HepG2 (cell line): ENCODE measurements around the gene GJC1. TPM values are rescaled to one million over a fixed set of nuclear protein-coding genes. Genes with fewer than 3 reads are reported as not detected.

Experiments used
- ATAC-seq: fragments of 200-7000 bp; cut with Tn5 transposase; 3 replicates; pipeline ENCODE4 v1.9.1; 2020; ENCODE audit warnings: mild to moderate bottlenecking, moderate library complexity
- BruUV-seq: library from RNA; stranded (reverse); fragments of 400-500 nt; replicated peaks from 2 replicates; lab custom pipeline; 2021; lab: Mats Ljungman, UMichigan
- CTCF ChIA-PET: fragments of 300-600 bp; formaldehyde crosslinking; extraction: SDS; loops from one replicate; lab custom pipeline; 2021; ENCODE audit warnings: low total read pairs, inconsistent platforms, low intra/inter-chr PET ratio; lab: Yijun Ruan, JAX
- POLR2A ChIA-PET: fragments of 350-600 bp; sonication (Branson Sonifier 250); formaldehyde crosslinking; loops from one replicate; lab custom pipeline; 2020; ENCODE audit warnings: antibody characterized with exemption, inconsistent platforms; lab: Yijun Ruan, JAX
- DNase-seq: peaks from one replicate; pipeline ENCODE4 v3.0.0-alpha.2; 2015; ENCODE audit warnings: low spot score
- FAIRE-seq: peaks from 3 replicates; lab custom pipeline; 2011; peaks lifted over from hg19 to GRCh38; lab: Jason Lieb, UNC
- H2AFZ ChIP-seq: one replicate; pipeline ENCODE4 v1.6.1; 2011; ENCODE audit warnings: low read length, inconsistent platforms
- H3K27ac ChIP-seq: fragments of 300-600 bp; 3 replicates; pipeline ENCODE4 v1.8.0; 2011; ENCODE audit warnings: mixed run types, mild to moderate bottlenecking, mixed read lengths, low read length, inconsistent platforms; ENCODE audit not compliant: insufficient read depth; ENCODE audit errors: extremely low read length
- H3K27me3 ChIP-seq, 2 experiments: fragments of 200-600 bp in 1 of 2; 2 replicates in 1 of 2; 3 replicates in 1 of 2; pipeline versions ENCODE4 v1.6.0 to v1.8.0; 2011; ENCODE audit warnings: low read length in 2 of 2, mild to moderate bottlenecking in 2 of 2, moderate library complexity in 2 of 2, inconsistent platforms in 1 of 2; ENCODE audit not compliant: insufficient read depth in 2 of 2, control insufficient read depth in 1 of 2
- H3K36me3 ChIP-seq, 2 experiments: fragments of 200-600 bp in 1 of 2; replicated peaks in 1 of 2; 2 replicates in 1 of 2; 3 replicates in 1 of 2; pipeline versions ENCODE4 v1.5.1 to v1.8.0; 2011; ENCODE audit warnings: low read length in 2 of 2, inconsistent platforms in 1 of 2; ENCODE audit not compliant: insufficient read depth in 2 of 2, control insufficient read depth in 1 of 2
- H3K4me1 ChIP-seq: 2 replicates; pipeline ENCODE4 v1.5.1; 2012; ENCODE audit warnings: low read length, inconsistent platforms; ENCODE audit not compliant: insufficient read depth
- H3K4me2 ChIP-seq: 2 replicates; pipeline ENCODE4 v1.6.0; 2011; ENCODE audit warnings: low read depth, low read length, inconsistent platforms
- H3K4me3 ChIP-seq, 3 experiments: fragments of 200-600 bp in 1 of 3; sonication (generic), shearing (Covaris generic) in 1 of 3; replicated peaks in 1 of 3; 2 replicates each; pipeline ENCODE4 v1.5.1; 2011 to 2016; ENCODE audit warnings: low read length in 3 of 3, inconsistent platforms in 2 of 3, low read depth in 2 of 3, mild to moderate bottlenecking in 2 of 3, control low read depth in 1 of 3, mixed read lengths in 1 of 3; ENCODE audit not compliant: insufficient read depth in 1 of 3
- H3K79me2 ChIP-seq: one replicate; pipeline ENCODE4 v1.6.1; 2011; ENCODE audit warnings: low read length, inconsistent platforms; ENCODE audit not compliant: insufficient read depth
- H3K9ac ChIP-seq: 2 replicates; pipeline ENCODE4 v1.6.0; 2011; ENCODE audit warnings: mild to moderate bottlenecking, low read depth, low read length, inconsistent platforms; ENCODE audit not compliant: insufficient read depth
- H3K9me3 ChIP-seq: 2 replicates; pipeline ENCODE4 v1.5.1; 2012; ENCODE audit warnings: mild to moderate bottlenecking, low read length
- H4K20me1 ChIP-seq: 2 replicates; pipeline ENCODE4 v1.6.0; 2011; ENCODE audit warnings: inconsistent platforms, mild to moderate bottlenecking, low read length, moderate library complexity; ENCODE audit not compliant: insufficient read depth
- KMT2A ChIP-seq: sonication (generic); formaldehyde crosslinking; IDR thresholded peaks from 2 replicates; pipeline ENCODE4 v1.4.0; 2020; ENCODE audit warnings: missing genetic modification reagents
- RFXAP ChIP-seq: sonication (generic); formaldehyde crosslinking; IDR thresholded peaks from 2 replicates; pipeline ENCODE4 v1.4.0; 2020; ENCODE audit warnings: missing genetic modification reagents, borderline replicate concordance
- SAP130 ChIP-seq: IDR thresholded peaks from 2 replicates; pipeline ENCODE4 v1.6.1; 2016; ENCODE audit warnings: low read depth
- SRY ChIP-seq: sonication (generic); formaldehyde crosslinking; IDR thresholded peaks from 2 replicates; pipeline ENCODE4 v1.8.0; 2022; ENCODE audit warnings: mild to moderate bottlenecking, missing genetic modification reagents
- STAG1 ChIP-seq: sonication (generic); formaldehyde crosslinking; IDR thresholded peaks from 2 replicates; pipeline ENCODE4 v1.4.0; 2020; ENCODE audit warnings: missing genetic modification reagents
- TARDBP ChIP-seq: sonication (generic); formaldehyde crosslinking; IDR thresholded peaks from 2 replicates; pipeline ENCODE4 v1.8.0; 2022; ENCODE audit warnings: mild to moderate bottlenecking, missing genetic modification reagents
- TBP ChIP-seq: sonication (generic); formaldehyde crosslinking; IDR thresholded peaks from 2 replicates; pipeline ENCODE4 v1.5.0; 2020; ENCODE audit warnings: missing genetic modification reagents
- THAP11 ChIP-seq: IDR thresholded peaks from 2 replicates; pipeline ENCODE4 v1.6.1; 2016; ENCODE audit warnings: missing biosample characterization, missing genetic modification reagents
- ZBTB20 ChIP-seq: sonication (generic); formaldehyde crosslinking; IDR thresholded peaks from 2 replicates; pipeline ENCODE4 v1.8.1; 2023; ENCODE audit warnings: missing genetic modification reagents, low read depth, mild to moderate bottlenecking, borderline replicate concordance
- ZBTB38 ChIP-seq: sonication (generic); formaldehyde crosslinking; IDR thresholded peaks from 2 replicates; pipeline ENCODE4 v1.5.1; 2020; ENCODE audit warnings: mild to moderate bottlenecking, missing genetic modification reagents
- ZNF282 ChIP-seq: fragments of 450-650 bp; IDR thresholded peaks from 2 replicates; pipeline ENCODE4 v1.6.1; 2018; ENCODE audit not compliant: partially characterized antibody
- ZNF431 ChIP-seq: sonication (generic); formaldehyde crosslinking; IDR thresholded peaks from 2 replicates; pipeline ENCODE4 v1.9.0; 2022; ENCODE audit warnings: missing genetic modification reagents, low read depth, mild to moderate bottlenecking, borderline replicate concordance
- ZNF432 ChIP-seq: sonication (generic); formaldehyde crosslinking; IDR thresholded peaks from 2 replicates; pipeline ENCODE4 v1.5.0; 2020; ENCODE audit warnings: missing genetic modification reagents, mild to moderate bottlenecking, borderline replicate concordance
- ZNF549 ChIP-seq: sonication (generic); formaldehyde crosslinking; IDR thresholded peaks from 2 replicates; pipeline ENCODE4 v1.5.0; 2020; ENCODE audit warnings: missing genetic modification reagents
- ZSCAN30 ChIP-seq: sonication (generic); formaldehyde crosslinking; IDR thresholded peaks from 2 replicates; pipeline ENCODE4 v1.5.0; 2020; ENCODE audit warnings: mild to moderate bottlenecking, missing genetic modification reagents
- WGBS: methylation state at CpG from one replicate; pipeline ENCODE4 v1.1.6; 2017; ENCODE audit warnings: low lambda C conversion rate; 5-methylcytosine and 5-hydroxymethylcytosine counted together
- in situ Hi-C: cut with HindIII; loops from 2 replicates; pipeline ENCODE4 v1.10.0; 2017; ENCODE audit warnings: low pct_unique_long_range_greater_than_20kb; ENCODE audit not compliant: extremely low pct_ligation_motif_present
- intact Hi-C: fragments of 100-400 bp; cut with micrococcal nuclease; formaldehyde crosslinking; loops from one replicate; pipeline ENCODE4 v1.10.0; 2022; ENCODE audit not compliant: unreplicated experiment
- polyA plus RNA-seq, 8 experiments: library from polyadenylated mRNA; depleted of rRNA in 3 of 8; stranded (reverse) in 7 of 8; unstranded in 1 of 8; fragments of >200 nt; fragmentation: Illumina TruSeq in 4 of 8; extraction: Trizol in 4 of 8; gene quantifications; 2 replicates each; pipeline versions ENCODE4 v1.2.1 to v1.2.3, GENCODE V29; 2011 to 2016; ENCODE audit warnings: low read depth in 4 of 8, missing spikeins in 1 of 8, mixed read lengths in 1 of 8; ENCODE audit not compliant: insufficient read depth in 1 of 8
- total RNA-seq, 5 experiments: library from RNA; depleted of rRNA; stranded (reverse); fragments of >200 nt; fragmentation: Illumina TruSeq; extraction: Trizol; gene quantifications; 2 replicates each; pipeline ENCODE4 v1.2.3, GENCODE V29; 2016; ENCODE audit warnings: low read depth in 1 of 5
- TF ChIP-seq, protein P1 (sequence below): sonication (generic); formaldehyde crosslinking; IDR thresholded peaks from 2 replicates; pipeline ENCODE4 v1.8.0; 2022; ENCODE audit warnings: missing genetic modification reagents, mild to moderate bottlenecking, inconsistent platforms, borderline replicate concordance
- TF ChIP-seq, protein P2 (sequence below): IDR thresholded peaks from 2 replicates; pipeline ENCODE4 v1.6.1; 2016; ENCODE audit warnings: low read depth
- TF ChIP-seq, protein P3 (sequence below): sonication (generic); formaldehyde crosslinking; IDR thresholded peaks from 2 replicates; pipeline ENCODE4 v1.5.1; 2020; ENCODE audit warnings: missing genetic modification reagents, mild to moderate bottlenecking, borderline replicate concordance

Gene GJC1
- total and polyA plus RNA-seq, 2 of the 13 experiments (the other 11 are each of a cell fraction or from before 2014, with no cell fraction given), result 1.7 TPM

DNA sequence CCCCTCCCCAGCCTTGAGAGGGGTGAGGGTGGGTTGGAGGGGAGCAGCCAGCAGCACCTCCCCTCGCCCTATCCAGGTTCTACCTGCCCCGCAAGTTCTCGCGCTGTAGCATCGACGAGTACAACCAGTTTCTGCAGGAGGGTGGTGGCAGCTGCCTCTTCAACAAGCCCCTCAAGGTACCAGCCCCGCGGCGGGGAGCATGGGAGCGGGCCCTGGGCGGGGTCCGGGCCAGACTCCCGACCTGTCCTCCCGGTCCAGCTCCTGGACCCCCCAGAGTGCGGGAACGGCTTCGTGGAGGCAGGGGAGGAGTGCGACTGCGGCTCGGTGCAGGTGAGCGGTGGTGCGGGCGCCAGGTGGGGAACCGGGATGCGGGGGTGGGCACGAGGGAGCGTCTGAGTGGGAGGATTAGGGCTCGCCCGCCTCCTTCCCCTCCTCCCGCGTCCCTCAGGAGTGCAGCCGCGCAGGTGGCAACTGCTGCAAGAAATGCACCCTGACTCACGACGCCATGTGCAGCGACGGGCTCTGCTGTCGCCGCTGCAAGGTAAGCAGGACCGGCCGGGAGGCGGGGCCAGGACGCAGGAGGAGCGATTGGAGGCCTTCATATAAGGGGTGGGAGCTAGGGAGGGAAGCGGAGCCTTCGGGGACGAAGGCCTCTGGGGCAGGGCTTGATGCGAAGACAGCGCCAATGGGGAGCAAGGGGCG lies 54.8 kb downstream of the GJC1 start:
- Histone ChIP-seq H3K9me3 (no peaks in the 10 kb centered on the region), H3K4me1 (peaks cover 43% of the 10 kb centered on the region), H2AFZ (no peak overlapping the region), H3K27me3 (peaks cover 11 to 51% of the 10 kb centered on the region in 2 experiments; a peak in 4 of 5 replicates), H3K36me3 (no peaks in the 10 kb centered on the region), H3K4me2 (peak overlapping the region; percentile 97), H3K9ac (peak overlapping the region; percentile 3; the same call in 1 of the 2 replicates), H3K4me3 (peak overlapping the region; percentile 55 to 75 (median 56)), H3K79me2 (no peaks in the 10 kb centered on the region), H4K20me1 (no peaks in the 10 kb centered on the region), H3K27ac (peak overlapping the region; percentile 28)
- FAIRE-seq (peak; percentile 99), DNase-seq (peak; percentile 98), ATAC-seq (peak; percentile 90)
- intact Hi-C loops (loop anchor here (1.0 to 5.0 kb wide), 2 partner anchors 90 to 247 kb away; no protein-coding TSS in a partner anchor), in situ Hi-C loops (loop anchor here (5.0 to 25.0 kb wide), 2 partner anchors 92 to 237 kb away; no protein-coding TSS in a partner anchor)
- 3% methylated on average over 20 of the region's 50 CpGs for WGBS
- CTCF ChIA-PET, result interaction anchor here (0.7 to 3.1 kb wide), 5 partner anchors 89 to 244 kb away, joined by 3 to 66 read pairs (median 4); no protein-coding TSS in a partner anchor
- POLR2A ChIA-PET, result interaction anchor here (0.6 to 1.3 kb wide), 10 partner anchors 18 to 751 kb away, joined by 3 to 11 read pairs (median 4); partner anchors contain the start of genes DBF4B, EFTUD2, HEXIM2 and NMT1
- BruUV-seq, result no TSS peak
- 0 out of 2 replicates have a peak, but pooled peaks have one; percentile 14 for TF ChIP-seq RFXAP (CRISPR knock-in tag)
- TF ChIP-seq, protein P1, sequence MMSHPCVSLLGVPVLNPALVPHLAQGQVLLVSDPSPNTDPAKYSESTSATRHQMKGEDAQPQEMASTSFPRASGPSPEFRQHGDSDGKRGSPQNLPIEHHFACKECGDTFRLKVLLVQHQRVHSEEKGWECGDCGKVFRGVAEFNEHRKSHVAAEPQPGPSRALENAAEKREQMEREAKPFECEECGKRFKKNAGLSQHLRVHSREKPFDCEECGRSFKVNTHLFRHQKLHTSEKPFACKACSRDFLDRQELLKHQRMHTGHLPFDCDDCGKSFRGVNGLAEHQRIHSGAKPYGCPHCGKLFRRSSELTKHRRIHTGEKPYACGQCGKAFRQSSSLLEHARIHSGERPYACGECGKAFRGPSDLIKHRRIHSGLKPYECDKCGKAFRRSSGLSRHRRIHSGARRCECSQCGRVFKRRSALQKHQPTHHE (CRISPR knock-in tag), result peak; percentile 90; the same call in 1 of the 2 replicates
- TF ChIP-seq ZSCAN30, result no peak
- TF ChIP-seq ZNF549 (CRISPR knock-in tag), result no peak
- no peak for TF ChIP-seq ZBTB38 (CRISPR knock-in tag)
- TF ChIP-seq ZNF431 (CRISPR knock-in tag), result no peak
- TF ChIP-seq, protein P2, sequence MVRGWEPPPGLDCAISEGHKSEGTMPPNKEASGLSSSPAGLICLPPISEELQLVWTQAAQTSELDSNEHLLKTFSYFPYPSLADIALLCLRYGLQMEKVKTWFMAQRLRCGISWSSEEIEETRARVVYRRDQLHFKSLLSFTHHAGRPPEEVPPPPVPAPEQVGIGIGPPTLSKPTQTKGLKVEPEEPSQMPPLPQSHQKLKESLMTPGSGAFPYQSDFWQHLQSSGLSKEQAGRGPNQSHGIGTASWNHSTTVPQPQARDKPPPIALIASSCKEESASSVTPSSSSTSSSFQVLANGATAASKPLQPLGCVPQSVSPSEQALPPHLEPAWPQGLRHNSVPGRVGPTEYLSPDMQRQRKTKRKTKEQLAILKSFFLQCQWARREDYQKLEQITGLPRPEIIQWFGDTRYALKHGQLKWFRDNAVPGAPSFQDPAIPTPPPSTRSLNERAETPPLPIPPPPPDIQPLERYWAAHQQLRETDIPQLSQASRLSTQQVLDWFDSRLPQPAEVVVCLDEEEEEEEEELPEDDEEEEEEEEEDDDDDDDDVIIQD (CRISPR knock-in tag), result no peak
- 0 out of 2 replicates have a peak, but pooled peaks have one; percentile 58 for TF ChIP-seq TBP (CRISPR knock-in tag)
- TF ChIP-seq KMT2A (CRISPR knock-in tag), result no peak; the same call in none of the 2 replicates
- TF ChIP-seq THAP11, result no peak
- peak; percentile 90 for TF ChIP-seq SAP130
- no peak for TF ChIP-seq ZNF432 (CRISPR knock-in tag)
- TF ChIP-seq ZNF282, result no peak
- TF ChIP-seq, protein P3, sequence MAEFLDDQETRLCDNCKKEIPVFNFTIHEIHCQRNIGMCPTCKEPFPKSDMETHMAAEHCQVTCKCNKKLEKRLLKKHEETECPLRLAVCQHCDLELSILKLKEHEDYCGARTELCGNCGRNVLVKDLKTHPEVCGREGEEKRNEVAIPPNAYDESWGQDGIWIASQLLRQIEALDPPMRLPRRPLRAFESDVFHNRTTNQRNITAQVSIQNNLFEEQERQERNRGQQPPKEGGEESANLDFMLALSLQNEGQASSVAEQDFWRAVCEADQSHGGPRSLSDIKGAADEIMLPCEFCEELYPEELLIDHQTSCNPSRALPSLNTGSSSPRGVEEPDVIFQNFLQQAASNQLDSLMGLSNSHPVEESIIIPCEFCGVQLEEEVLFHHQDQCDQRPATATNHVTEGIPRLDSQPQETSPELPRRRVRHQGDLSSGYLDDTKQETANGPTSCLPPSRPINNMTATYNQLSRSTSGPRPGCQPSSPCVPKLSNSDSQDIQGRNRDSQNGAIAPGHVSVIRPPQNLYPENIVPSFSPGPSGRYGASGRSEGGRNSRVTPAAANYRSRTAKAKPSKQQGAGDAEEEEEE, result no peak
- TF ChIP-seq STAG1 (CRISPR knock-in tag), result no peak
- no peak; the same call in 1 of the 2 replicates for TF ChIP-seq SRY (CRISPR knock-in tag)
- TF ChIP-seq TARDBP (CRISPR knock-in tag), result peak; percentile 18; the same call in 1 of the 2 replicates
- no peak for TF ChIP-seq ZBTB20
